K562 (cell line): ENCODE results near the gene ARHGEF7. TPM values are rescaled to one million over a fixed set of nuclear protein-coding genes. Genes with fewer than 3 reads are reported as not detected.

Experiments
- ATAC-seq: fragments of 200-7000 bp; cut with Tn5 transposase; 3 replicates; pipeline ENCODE4 v1.9.1; 2020; ENCODE audit warnings: moderate library complexity
- BruUV-seq: library from RNA; stranded (reverse); fragments of 400-500 nt; replicated peaks from 2 replicates; lab custom pipeline; 2021; lab: Mats Ljungman, UMichigan
- CTCF ChIA-PET: fragments of 300-600 bp; formaldehyde crosslinking; extraction: SDS; loops from one replicate; lab custom pipeline; 2021; ENCODE audit warnings: low intra/inter-chr PET ratio; lab: Yijun Ruan, JAX
- POLR2A ChIA-PET: fragments of 300-600, 350-650 bp; sonication (Branson Sonifier 250); formaldehyde crosslinking; extraction: SDS; loops from one replicate; lab custom pipeline; 2021; ENCODE audit warnings: antibody characterized with exemption, inconsistent platforms; lab: Yijun Ruan, JAX
- DNase-seq, 4 experiments: peaks; one replicate each; pipeline versions ENCODE4 v3.0.0 to v3.0.0-alpha.2; 2011 to 2018; ENCODE audit warnings: low spot score in 3 of 4, mixed read lengths in 3 of 4; ENCODE audit errors: extremely low read depth in 1 of 4
- FAIRE-seq: peaks from 2 replicates; lab custom pipeline; 2011; peaks lifted over from hg19 to GRCh38; lab: Jason Lieb, UNC
- H2AFZ ChIP-seq: 2 replicates; pipeline ENCODE4 v1.6.0; 2011; ENCODE audit warnings: low read depth, low read length, control low read depth, inconsistent platforms
- H3K27ac ChIP-seq: fragments of 200-600 bp; 3 replicates; pipeline ENCODE4 v1.8.0; 2011; ENCODE audit warnings: low read depth, mild to moderate bottlenecking, control low read depth, inconsistent platforms, low read length, moderate library complexity, mixed read lengths; ENCODE audit errors: extremely low read depth
- H3K27me3 ChIP-seq, 2 experiments: fragments of 300-600 bp in 1 of 2; 2 replicates in 1 of 2; 3 replicates in 1 of 2; pipeline versions ENCODE4 v1.6.0 to v1.8.0; 2011; ENCODE audit warnings: inconsistent platforms in 2 of 2, low read length in 2 of 2, mild to moderate bottlenecking in 1 of 2, mixed read lengths in 1 of 2, moderate library complexity in 1 of 2; ENCODE audit not compliant: control insufficient read depth in 2 of 2, insufficient read depth in 2 of 2
- H3K36me3 ChIP-seq: fragments of 300-600 bp; 3 replicates; pipeline ENCODE4 v1.8.0; 2011; ENCODE audit warnings: mild to moderate bottlenecking, low read length, inconsistent platforms; ENCODE audit not compliant: control insufficient read depth, insufficient read depth
- H3K4me1 ChIP-seq, 2 experiments: fragments of 200-600 bp in 1 of 2; replicated peaks in 1 of 2; 2 replicates in 1 of 2; 3 replicates in 1 of 2; pipeline versions ENCODE4 v1.5.1 to v1.8.0; 2011; ENCODE audit warnings: inconsistent platforms in 2 of 2, low read length in 2 of 2, mild to moderate bottlenecking in 1 of 2, mixed read lengths in 1 of 2, moderate library complexity in 1 of 2; ENCODE audit not compliant: control insufficient read depth in 2 of 2, insufficient read depth in 2 of 2
- H3K4me2 ChIP-seq: 2 replicates; pipeline ENCODE4 v1.6.1; 2011; ENCODE audit warnings: low read length, control low read depth, inconsistent platforms, mixed read lengths; ENCODE audit not compliant: insufficient read depth
- H3K4me3 ChIP-seq: fragments of 200-600 bp; sonication (generic), shearing (Covaris generic); 2 replicates; pipeline ENCODE4 v1.5.1; 2016; ENCODE audit warnings: control low read depth, inconsistent platforms
- H3K79me2 ChIP-seq: fragments of 200-600 bp; 3 replicates; pipeline ENCODE4 v1.8.0; 2011; ENCODE audit warnings: low read length, inconsistent platforms; ENCODE audit not compliant: control insufficient read depth, insufficient read depth
- H3K9ac ChIP-seq, 2 experiments: 2 replicates each; pipeline versions ENCODE4 v1.6.0 to v1.6.1; 2011; ENCODE audit warnings: low read depth in 2 of 2, low read length in 2 of 2, control low read depth in 1 of 2, inconsistent platforms in 1 of 2, mild to moderate bottlenecking in 1 of 2, mixed read lengths in 1 of 2; ENCODE audit not compliant: insufficient read depth in 1 of 2
- H3K9me1 ChIP-seq: one replicate; pipeline ENCODE4 v1.6.0; 2011; ENCODE audit warnings: inconsistent platforms, mild to moderate bottlenecking, low read length, moderate library complexity; ENCODE audit not compliant: control insufficient read depth, insufficient read depth
- H3K9me3 ChIP-seq: replicated peaks from 2 replicates; pipeline ENCODE4 v1.5.1; 2011; ENCODE audit warnings: low read depth, low read length, inconsistent platforms; ENCODE audit not compliant: control insufficient read depth, insufficient read depth
- H4K20me1 ChIP-seq: replicated peaks from 2 replicates; pipeline ENCODE4 v1.6.1; 2011; ENCODE audit warnings: low read length, inconsistent platforms, mixed read lengths; ENCODE audit not compliant: control insufficient read depth, insufficient read depth
- MGA ChIP-seq: fragments of 450-650 bp; IDR thresholded peaks from 2 replicates; pipeline ENCODE4 v1.6.1; 2016; ENCODE audit warnings: mild to moderate bottlenecking, moderate library complexity
- POLR2G ChIP-seq: fragments of 200-400 bp; formaldehyde crosslinking; IDR thresholded peaks from 2 replicates; pipeline ENCODE4 v1.6.1; 2017; ENCODE audit warnings: low read depth, mild to moderate bottlenecking, antibody characterized with exemption, low read length, moderate library complexity
- SMARCB1 ChIP-seq: IDR thresholded peaks from 2 replicates; pipeline ENCODE4 v1.6.1; 2011; ENCODE audit warnings: improper control_type of control experiment, low read depth; ENCODE audit not compliant: insufficient read length
- SP2 ChIP-seq: IDR thresholded peaks from 2 replicates; pipeline ENCODE4 v1.6.1; 2011; ENCODE audit warnings: mild to moderate bottlenecking, low read depth, low read length, moderate library complexity; ENCODE audit not compliant: poor library complexity, severe bottlenecking; ENCODE audit errors: extremely low read depth
- SRSF7 ChIP-seq: fragments of 200-400 bp; formaldehyde crosslinking; optimal IDR thresholded peaks from 2 replicates; pipeline ENCODE3; 2017; ENCODE audit warnings: mild to moderate bottlenecking, low read depth, low read length
- XRCC5 ChIP-seq: fragments of 200-400 bp; formaldehyde crosslinking; IDR thresholded peaks from 2 replicates; pipeline ENCODE4 v1.6.1; 2017; ENCODE audit warnings: low read depth, mild to moderate bottlenecking, low read length
- ZNF133 ChIP-seq: fragments of 250-450 bp; sonication (Bioruptor Pico); IDR thresholded peaks from 2 replicates; pipeline ENCODE4 v1.4.0; 2020; ENCODE audit warnings: mild to moderate bottlenecking
- WGBS: fragments of 100-300 bp; shearing (Covaris generic); methylation state at CpG from one replicate; pipeline ENCODE4 v1.1.6; 2016; ENCODE audit warnings: low coverage, mixed read lengths; ENCODE audit not compliant: insufficient coverage; ENCODE audit errors: missing lambda C conversion rate; 5-methylcytosine and 5-hydroxymethylcytosine counted together
- in situ Hi-C: fragments of 300-500 bp; cut with MboI; formaldehyde crosslinking; loops from 4 replicates; pipeline ENCODE4 v1.15.0; 2018; ENCODE audit warnings: inconsistent platforms, mixed read lengths
- intact Hi-C: fragments of 100-400 bp; cut with micrococcal nuclease; formaldehyde crosslinking; loops from 2 replicates; pipeline ENCODE4 v1.14.2; 2022
- polyA plus RNA-seq, 8 experiments: library from polyadenylated mRNA; depleted of rRNA in 4 of 8; stranded (reverse) in 5 of 8; unstranded in 3 of 8; fragments of >200 nt; fragmentation: Nextera tagmentation in 2 of 8; fragmentation: Illumina TruSeq in 1 of 8; extraction: Ambion mirVana in 2 of 8; extraction: Trizol in 1 of 8; gene quantifications; 2 replicates each; pipeline versions ENCODE4 v1.2.1 to v1.2.3, GENCODE V29; 2011 to 2014; ENCODE audit warnings: inconsistent platforms in 1 of 8, missing spikeins in 1 of 8
- total RNA-seq, 7 experiments: library from RNA; depleted of rRNA in 6 of 7; stranded (reverse); fragments of >200 nt in 6 of 7; fragmentation: Illumina TruSeq in 2 of 7; extraction: Trizol in 2 of 7; gene quantifications; 2 replicates each; pipeline versions ENCODE4 v1.2.1 to v1.2.3, GENCODE V29; 2011 to 2021; ENCODE audit warnings: low replicate concordance in 1 of 7
- TF ChIP-seq, protein P1 (sequence below), 3 experiments: fragments of 200-800 bp in 1 of 3; sonication (Bioruptor generic) in 1 of 3; sonication (generic) in 1 of 3; formaldehyde crosslinking in 1 of 3; IDR thresholded peaks; 2 replicates each; pipeline versions ENCODE4 v1.6.1 to v1.8.0; 2016 to 2022; ENCODE audit warnings: mild to moderate bottlenecking in 2 of 3, missing compliant biosample characterization in 2 of 3, missing genetic modification characterization in 2 of 3, missing genetic modification reagents in 1 of 3

The ARHGEF7 gene
- total and polyA plus RNA-seq, 9 of the 15 experiments (the other 6 are each of a cell fraction or from before 2014, with no cell fraction given): 2.1 to 26.8 (median 17.5) TPM

DNA sequence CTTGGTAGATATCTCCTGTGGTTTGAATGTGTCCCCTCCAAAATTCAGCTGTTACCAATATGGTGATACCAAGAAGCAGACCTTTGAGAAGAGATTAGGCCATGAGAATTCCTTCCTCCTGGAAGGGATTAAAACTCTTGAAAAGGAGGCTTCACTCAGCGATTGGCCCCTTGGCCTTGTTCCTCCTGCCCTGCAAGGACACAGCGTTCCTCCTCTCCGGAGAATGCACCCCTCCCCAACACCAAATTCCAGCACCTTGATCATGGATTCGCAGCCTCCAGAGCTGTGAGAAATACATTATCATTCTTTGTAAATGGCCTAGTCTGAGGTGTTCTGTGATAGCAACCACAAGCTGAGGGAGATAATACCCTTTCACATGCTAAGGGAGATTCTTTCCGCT, 34.5 kb upstream of the ARHGEF7 start:
- H3K36me3 ChIP-seq: no peaks in the 10 kb centered on the region
- H3K4me2 ChIP-seq: no peak overlapping the region
- H3K4me1 ChIP-seq: no peaks in the 10 kb centered on the region
- H3K9me1 ChIP-seq: no peaks in the 10 kb centered on the region
- DNase-seq (no peak), ATAC-seq (no peak), FAIRE-seq (no peak)
- H3K27me3 ChIP-seq: peaks cover 3 to 21% of the 10 kb centered on the region in 2 experiments; a peak in 3 of 5 replicates
- no TSS peak for BruUV-seq
- no peaks in the 10 kb centered on the region for H3K9me3 ChIP-seq
- H2AFZ ChIP-seq: no peak overlapping the region
- H3K9ac ChIP-seq: no peak overlapping the region
- CTCF ChIA-PET: no interaction called here
- H3K79me2 ChIP-seq: no peaks in the 10 kb centered on the region
- H3K4me3 ChIP-seq: no peak overlapping the region
- WGBS: 3% methylated on average over 5 of the region's 5 CpGs
- H3K27ac ChIP-seq: no peak overlapping the region
- in situ Hi-C loops: no loop called here
- POLR2A ChIA-PET: no interaction called here
- intact Hi-C loops: no loop called here
- H4K20me1 ChIP-seq: no peaks in the 10 kb centered on the region
- TF ChIP-seq XRCC5 (no peak), SP2 (no peak), MGA (no peak), POLR2G (no peak), SMARCB1 (no peak), SRSF7 (no peak), ZNF133 (CRISPR knock-in tag) (no peak)
- TF ChIP-seq, protein P1, sequence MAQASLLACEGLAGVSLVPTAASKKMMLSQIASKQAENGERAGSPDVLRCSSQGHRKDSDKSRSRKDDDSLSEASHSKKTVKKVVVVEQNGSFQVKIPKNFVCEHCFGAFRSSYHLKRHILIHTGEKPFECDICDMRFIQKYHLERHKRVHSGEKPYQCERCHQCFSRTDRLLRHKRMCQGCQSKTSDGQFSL (CRISPR knock-in tag; IDR thresholded peaks at IDR 0.05): no peak
- TF ChIP-seq, protein P1 (tag; IDR thresholded peaks at IDR 0.05): no peak
